GM12878 (cell line): ENCODE results near the gene NOTCH1. TPM values are rescaled to one million over a fixed set of nuclear protein-coding genes. Genes with fewer than 3 reads are reported as not detected.

Experiments used
- ATAC-seq: fragments of 200-7000 bp; cut with Tn5 transposase; 3 replicates; pipeline ENCODE4 v1.9.1; 2020; ENCODE audit warnings: mild to moderate bottlenecking, moderate library complexity
- BruUV-seq: library from RNA; stranded (reverse); fragments of 400-500 nt; replicated peaks from 2 replicates; lab custom pipeline; 2021; lab: Mats Ljungman, UMichigan
- CTCF ChIA-PET: fragments of 300-600 bp; sonication (Branson Sonifier 250); formaldehyde crosslinking; extraction: SDS; loops from one replicate; lab custom pipeline; 2021; ENCODE audit warnings: inconsistent platforms; lab: Yijun Ruan, JAX
- POLR2A ChIA-PET: fragments of 350-600 bp; formaldehyde crosslinking; extraction: SDS; loops from one replicate; lab custom pipeline; 2021; ENCODE audit warnings: inconsistent platforms; lab: Charles Lee
- RAD21 ChIA-PET: fragments of 300-600 bp; sonication (Branson Sonifier 250); formaldehyde crosslinking; loops from one replicate; lab custom pipeline; 2023; ENCODE audit warnings: antibody characterized with exemption; ENCODE audit not compliant: unreplicated experiment; lab: Charles Lee
- SMC1A ChIA-PET: fragments of 300-600 bp; sonication (Branson Sonifier 250); formaldehyde crosslinking; loops from one replicate; lab custom pipeline; 2023; ENCODE audit not compliant: unreplicated experiment, uncharacterized antibody; lab: Charles Lee
- DNase-seq: peaks from one replicate; pipeline ENCODE4 v3.0.0-alpha.2; 2011; ENCODE audit warnings: low read depth, low spot score
- FAIRE-seq: peaks from 3 replicates; lab custom pipeline; 2011; peaks lifted over from hg19 to GRCh38; lab: Jason Lieb, UNC
- H2AFZ ChIP-seq: 2 replicates; pipeline ENCODE4 v1.6.0; 2011; ENCODE audit warnings: low read depth, low read length, control low read depth; ENCODE audit not compliant: control insufficient read depth
- H3K27ac ChIP-seq: 2 replicates; pipeline ENCODE4 v1.5.1; 2011; ENCODE audit warnings: control low read depth; ENCODE audit not compliant: control insufficient read depth, insufficient read depth
- H3K27me3 ChIP-seq, 2 experiments: replicated peaks in 1 of 2; 2 replicates each; pipeline versions ENCODE4 v1.6.0 to v1.6.1; 2011; ENCODE audit warnings: low read length in 1 of 2; ENCODE audit not compliant: control insufficient read depth in 2 of 2, insufficient read depth in 2 of 2
- H3K36me3 ChIP-seq, 2 experiments: 2 replicates each; pipeline ENCODE4 v1.5.1; 2011; ENCODE audit warnings: low read length in 1 of 2; ENCODE audit not compliant: control insufficient read depth in 2 of 2, insufficient read depth in 2 of 2
- H3K4me1 ChIP-seq: 2 replicates; pipeline ENCODE4 v1.6.1; 2011; ENCODE audit warnings: mild to moderate bottlenecking, low read length, moderate library complexity, mixed read lengths; ENCODE audit not compliant: control insufficient read depth, insufficient read depth
- H3K4me2 ChIP-seq: 2 replicates; pipeline ENCODE4 v1.6.0; 2011; ENCODE audit warnings: control low read depth; ENCODE audit not compliant: control insufficient read depth, insufficient read depth
- H3K4me3 ChIP-seq: fragments of 200-600 bp; sonication (generic); 2 replicates; pipeline ENCODE4 v1.5.1; 2016
- H3K79me2 ChIP-seq: 2 replicates; pipeline ENCODE4 v1.6.0; 2011; ENCODE audit warnings: low read length; ENCODE audit not compliant: control insufficient read depth, insufficient read depth
- H3K9ac ChIP-seq: 2 replicates; pipeline ENCODE4 v1.8.0; 2011; ENCODE audit warnings: low read length, control low read depth, mixed read lengths; ENCODE audit not compliant: control insufficient read depth, insufficient read depth
- H3K9me3 ChIP-seq: replicated peaks from 3 replicates; pipeline ENCODE4 v1.5.1; 2011; ENCODE audit warnings: mild to moderate bottlenecking, low read length; ENCODE audit not compliant: control insufficient read depth, insufficient read depth
- H4K20me1 ChIP-seq: 2 replicates; pipeline ENCODE4 v1.6.0; 2011; ENCODE audit not compliant: control insufficient read depth, insufficient read depth
- BCL11A ChIP-seq: IDR thresholded peaks from 2 replicates; pipeline ENCODE4 v1.6.1; 2011; ENCODE audit warnings: low read depth, low read length
- GABPA ChIP-seq: IDR thresholded peaks from 2 replicates; pipeline ENCODE4 v1.6.1; 2014; ENCODE audit warnings: antibody characterized with exemption, low read depth, mild to moderate bottlenecking, inconsistent platforms
- NFXL1 ChIP-seq: fragments of 450-650 bp; IDR thresholded peaks from 2 replicates; pipeline ENCODE4 v1.6.1; 2017; ENCODE audit warnings: antibody characterized with exemption, mild to moderate bottlenecking, borderline replicate concordance
- SRF ChIP-seq, 2 experiments: IDR thresholded peaks; 2 replicates each; pipeline ENCODE4 v1.6.1; 2011; ENCODE audit warnings: low read depth in 2 of 2, low read length in 2 of 2, mild to moderate bottlenecking in 1 of 2, moderate library complexity in 1 of 2
- TARDBP ChIP-seq: IDR thresholded peaks from 2 replicates; pipeline ENCODE4 v1.6.1; 2016; ENCODE audit warnings: borderline replicate concordance
- WGBS: methylation state at CpG from one replicate; pipeline ENCODE4 v1.1.6; 2016; ENCODE audit warnings: low lambda C conversion rate; ENCODE audit not compliant: insufficient replicate concordance, insufficient coverage; ENCODE audit errors: missing lambda C conversion rate; 5-methylcytosine and 5-hydroxymethylcytosine counted together
- in situ Hi-C: fragments of 300-500 bp; cut with MboI; formaldehyde crosslinking; loops from 9 replicates; pipeline ENCODE4 v1.14.3; 2018; ENCODE audit warnings: mixed read lengths
- intact Hi-C: fragments of 100-400 bp; cut with micrococcal nuclease; formaldehyde crosslinking; loops from one replicate; pipeline ENCODE4 v1.14.2; 2022; ENCODE audit not compliant: unreplicated experiment
- polyA plus RNA-seq, 11 experiments: library from polyadenylated mRNA; depleted of rRNA in 4 of 11; unstranded in 6 of 11; stranded (reverse) in 5 of 11; fragments of >200 nt; fragmentation: Nextera tagmentation in 4 of 11; fragmentation: Illumina TruSeq in 1 of 11; extraction: Ambion mirVana in 4 of 11; extraction: Trizol in 1 of 11; gene quantifications; 1 replicate in 1 of 11; 2 replicates in 10 of 11; pipeline versions ENCODE4 v1.2.1 to v1.2.3, GENCODE V29; 2011 to 2016; ENCODE audit warnings: inconsistent platforms in 2 of 11, missing spikeins in 2 of 11, low read depth in 1 of 11
- total RNA-seq, 4 experiments: library from RNA; depleted of rRNA in 3 of 4; stranded (reverse); fragments of >200 nt in 3 of 4; fragmentation: Illumina TruSeq in 1 of 4; extraction: Trizol in 1 of 4; gene quantifications; 2 replicates each; pipeline versions ENCODE4 v1.2.1 to v1.2.3, GENCODE V29; 2013 to 2021
- TF ChIP-seq, protein P1 (sequence below): IDR thresholded peaks from 2 replicates; pipeline ENCODE4 v1.6.1; 2011; ENCODE audit warnings: low read depth, mild to moderate bottlenecking, low read length, moderate library complexity, borderline replicate concordance; ENCODE audit errors: extremely low read depth
- TF ChIP-seq, protein P2 (sequence below): fragments of 450-650 bp; IDR thresholded peaks from 2 replicates; pipeline ENCODE4 v1.6.1; 2017; ENCODE audit warnings: mild to moderate bottlenecking, moderate library complexity

The NOTCH1 gene
- total and polyA plus RNA-seq, 10 of the 15 experiments (the other 5 are each of a cell fraction or from before 2014, with no cell fraction given): 0.02 to 40.0 (median 3.7) TPM

- H3K9ac ChIP-seq: no peak overlapping the region
- DNase-seq: no peak
- H3K27ac ChIP-seq: no peak overlapping the region
- FAIRE-seq: no peak
- ChIA-PET SMC1A (no interaction called here), CTCF (interaction anchor here (1.1 kb wide), 1 partner anchor 174 kb away, joined by 3 read pairs; no protein-coding TSS in a partner anchor), RAD21 (no interaction called here), POLR2A (no interaction called here)
- intact Hi-C loops (no loop called here), in situ Hi-C loops (no loop called here)
- H3K4me2 ChIP-seq: no peak overlapping the region
- peaks cover 38 to 40% of the 10 kb centered on the region in 2 experiments for H3K36me3 ChIP-seq
- no peaks in the 10 kb centered on the region for H3K27me3 ChIP-seq
- no peak for ATAC-seq
- WGBS: 84% methylated on average over 6 of the region's 6 CpGs
- no peaks in the 10 kb centered on the region for H4K20me1 ChIP-seq
- no peak overlapping the region for H3K4me3 ChIP-seq
- BruUV-seq: no TSS peak
- H3K79me2 ChIP-seq: no peaks in the 10 kb centered on the region
- TF ChIP-seq GABPA (no peak), TARDBP (no peak)
- no peaks in the 10 kb centered on the region for H3K4me1 ChIP-seq
- no peaks in the 10 kb centered on the region for H3K9me3 ChIP-seq
- H2AFZ ChIP-seq: no peak overlapping the region
Observed at GRCh38 chr9:136464241-136464640, 81.6 kb downstream of the NOTCH1 start.

DNA sequence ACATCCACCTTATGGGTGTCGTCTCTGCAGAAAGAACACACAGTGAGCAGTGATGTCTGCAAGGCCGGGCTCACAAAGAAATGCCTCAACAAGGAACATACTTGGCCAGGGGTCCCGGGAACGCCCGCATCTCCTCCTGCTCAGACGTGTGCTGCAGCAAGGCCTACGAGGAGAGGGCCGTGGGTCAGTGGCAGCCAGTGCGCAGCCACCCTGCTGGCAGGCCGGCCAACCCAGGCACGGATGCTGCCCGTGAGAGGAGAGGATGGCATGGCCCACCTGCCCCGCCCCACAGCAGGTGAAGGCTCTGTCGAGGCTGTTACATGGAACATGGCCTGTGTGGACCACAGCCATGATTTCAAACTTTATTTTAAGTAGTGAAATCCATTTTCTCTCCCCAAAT is 82.3 kb downstream of the NOTCH1 start:
- FAIRE-seq (no peak), DNase-seq (no peak), ATAC-seq (no peak)
- WGBS: 89% methylated on average over 14 of the region's 14 CpGs
- ChIA-PET CTCF (no interaction called here), RAD21 (no interaction called here), SMC1A (no interaction called here), POLR2A (no interaction called here)
- TF ChIP-seq SRF (IDR thresholded peaks at IDR 0.05; ENCODE audit: low read depth in 2 of 2, low read length in 2 of 2): no peak
- no peak for TF ChIP-seq NFXL1
- TF ChIP-seq, protein P1, sequence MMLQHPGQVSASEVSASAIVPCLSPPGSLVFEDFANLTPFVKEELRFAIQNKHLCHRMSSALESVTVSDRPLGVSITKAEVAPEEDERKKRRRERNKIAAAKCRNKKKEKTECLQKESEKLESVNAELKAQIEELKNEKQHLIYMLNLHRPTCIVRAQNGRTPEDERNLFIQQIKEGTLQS: no peak
- TF ChIP-seq BCL11A: no peak
- TF ChIP-seq, protein P2, sequence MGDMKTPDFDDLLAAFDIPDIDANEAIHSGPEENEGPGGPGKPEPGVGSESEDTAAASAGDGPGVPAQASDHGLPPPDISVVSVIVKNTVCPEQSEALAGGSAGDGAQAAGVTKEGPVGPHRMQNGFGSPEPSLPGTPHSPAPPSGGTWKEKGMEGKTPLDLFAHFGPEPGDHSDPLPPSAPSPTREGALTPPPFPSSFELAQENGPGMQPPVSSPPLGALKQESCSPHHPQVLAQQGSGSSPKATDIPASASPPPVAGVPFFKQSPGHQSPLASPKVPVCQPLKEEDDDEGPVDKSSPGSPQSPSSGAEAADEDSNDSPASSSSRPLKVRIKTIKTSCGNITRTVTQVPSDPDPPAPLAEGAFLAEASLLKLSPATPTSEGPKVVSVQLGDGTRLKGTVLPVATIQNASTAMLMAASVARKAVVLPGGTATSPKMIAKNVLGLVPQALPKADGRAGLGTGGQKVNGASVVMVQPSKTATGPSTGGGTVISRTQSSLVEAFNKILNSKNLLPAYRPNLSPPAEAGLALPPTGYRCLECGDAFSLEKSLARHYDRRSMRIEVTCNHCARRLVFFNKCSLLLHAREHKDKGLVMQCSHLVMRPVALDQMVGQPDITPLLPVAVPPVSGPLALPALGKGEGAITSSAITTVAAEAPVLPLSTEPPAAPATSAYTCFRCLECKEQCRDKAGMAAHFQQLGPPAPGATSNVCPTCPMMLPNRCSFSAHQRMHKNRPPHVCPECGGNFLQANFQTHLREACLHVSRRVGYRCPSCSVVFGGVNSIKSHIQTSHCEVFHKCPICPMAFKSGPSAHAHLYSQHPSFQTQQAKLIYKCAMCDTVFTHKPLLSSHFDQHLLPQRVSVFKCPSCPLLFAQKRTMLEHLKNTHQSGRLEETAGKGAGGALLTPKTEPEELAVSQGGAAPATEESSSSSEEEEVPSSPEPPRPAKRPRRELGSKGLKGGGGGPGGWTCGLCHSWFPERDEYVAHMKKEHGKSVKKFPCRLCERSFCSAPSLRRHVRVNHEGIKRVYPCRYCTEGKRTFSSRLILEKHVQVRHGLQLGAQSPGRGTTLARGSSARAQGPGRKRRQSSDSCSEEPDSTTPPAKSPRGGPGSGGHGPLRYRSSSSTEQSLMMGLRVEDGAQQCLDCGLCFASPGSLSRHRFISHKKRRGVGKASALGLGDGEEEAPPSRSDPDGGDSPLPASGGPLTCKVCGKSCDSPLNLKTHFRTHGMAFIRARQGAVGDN: no peak
- Histone ChIP-seq H4K20me1 (no peaks in the 10 kb centered on the region), H3K4me2 (no peak overlapping the region), H3K9ac (no peak overlapping the region), H3K79me2 (no peaks in the 10 kb centered on the region), H3K27me3 (no peaks in the 10 kb centered on the region), H3K4me3 (no peak overlapping the region), H3K9me3 (no peaks in the 10 kb centered on the region), H3K36me3 (peaks cover 40 to 42% of the 10 kb centered on the region in 2 experiments), H3K27ac (no peak overlapping the region), H3K4me1 (no peaks in the 10 kb centered on the region), H2AFZ (no peak overlapping the region)
- in situ Hi-C loops (no loop called here), intact Hi-C loops (no loop called here)
- no TSS peak for BruUV-seq
